NB4 (cell line): ENCODE data around the gene IHH.

ENCODE experiments used
- CTCF ChIP-seq: IDR thresholded peaks from one replicate; pipeline ENCODE4 v1.5.1; 2012; ENCODE audit warnings: low read depth, low read length
- MAX ChIP-seq: IDR thresholded peaks from 2 replicates; pipeline ENCODE4 v1.6.1; 2011; ENCODE audit warnings: low read depth, low read length
- MYC ChIP-seq: IDR thresholded peaks from 2 replicates; pipeline ENCODE4 v1.6.1; 2011; ENCODE audit warnings: low read depth, low read length
- POLR2A ChIP-seq: IDR thresholded peaks from 2 replicates; pipeline ENCODE4 v1.6.1; 2011; ENCODE audit warnings: mild to moderate bottlenecking; ENCODE audit not compliant: insufficient read length; ENCODE audit errors: extremely low read depth

- no peak for TF ChIP-seq MAX
- no peak for TF ChIP-seq CTCF
- no peak for TF ChIP-seq POLR2A
- no peak for TF ChIP-seq MYC
Observed at GRCh38 chr2:219089330-219089729, 28.6 kb upstream of the IHH start.
